ENCODE results near the gene SETDB1. TPM values are rescaled to one million over a fixed set of nuclear protein-coding genes. Genes with fewer than 3 reads are reported as not detected.

Gene SETDB1
- polyA plus RNA-seq, 1 experiment: 26.2 TPM

- DNase-seq (ENCODE audit: low read depth): no peak
- CTCF ChIA-PET: interaction anchor here (1.8 kb wide), 1 partner anchor 20 kb away, joined by 8 read pairs; no protein-coding TSS in a partner anchor
- TF ChIP-seq CTCF (IDR thresholded peaks at IDR 0.05; ENCODE audit: insufficient read depth, low read depth, low read length): no peak
- H3K4me3 ChIP-seq (ENCODE audit: low read depth, low read length): no peak overlapping the region
- POLR2A ChIA-PET: no interaction called here
- no peaks in the 10 kb centered on the region for H3K27me3 ChIP-seq (ENCODE audit: control insufficient read depth, insufficient read depth, low read length)
- H3K36me3 ChIP-seq (ENCODE audit: control insufficient read depth, insufficient read depth, low read length): no peaks in the 10 kb centered on the region
Observed at GRCh38 chr1:150902751-150903150, 23.4 kb upstream of the SETDB1 start.

GRCh38 chr1:150905301-150905700 lies 20.9 kb upstream of the SETDB1 start:
- Histone ChIP-seq H3K27me3 (ENCODE audit: control insufficient read depth, insufficient read depth, low read length) (no peaks in the 10 kb centered on the region), H3K4me3 (ENCODE audit: low read depth, low read length) (no peak overlapping the region), H3K36me3 (ENCODE audit: control insufficient read depth, insufficient read depth, low read length) (no peaks in the 10 kb centered on the region)
- no peak for DNase-seq (ENCODE audit: low read depth)
- ChIA-PET CTCF (no interaction called here), POLR2A (no interaction called here)
- TF ChIP-seq CTCF (IDR thresholded peaks at IDR 0.05; ENCODE audit: insufficient read depth, low read depth, low read length): no peak

DNA sequence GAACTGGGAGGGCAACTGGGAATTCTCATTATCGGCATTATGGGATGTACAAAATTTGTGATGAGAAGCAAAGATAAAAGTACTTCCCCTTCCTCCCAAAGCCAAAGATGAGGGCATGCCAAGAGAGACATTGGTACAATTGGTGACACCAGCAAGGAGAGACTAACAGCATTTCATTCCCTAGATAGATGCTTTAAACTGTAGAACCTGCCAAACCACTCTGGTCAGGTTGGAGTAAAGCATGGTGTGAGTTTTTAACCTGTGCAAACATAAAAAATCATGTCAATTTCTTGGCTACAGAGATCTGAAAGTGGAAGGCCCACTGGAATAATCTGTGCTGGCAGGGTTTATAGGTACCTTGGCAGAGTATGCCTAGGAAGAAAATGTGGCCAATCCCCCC lies 19.8 kb upstream of the SETDB1 start:
- H3K36me3 ChIP-seq (ENCODE audit: control insufficient read depth, insufficient read depth, low read length): no peaks in the 10 kb centered on the region
- POLR2A ChIA-PET: no interaction called here
- H3K4me3 ChIP-seq (ENCODE audit: low read depth, low read length): no peak overlapping the region
- CTCF ChIA-PET: interaction anchor here (1.1 kb wide), 1 partner anchor 20 kb away, joined by 4 read pairs; the partner anchor contains the start of gene SETDB1
- TF ChIP-seq CTCF (IDR thresholded peaks at IDR 0.05; ENCODE audit: insufficient read depth, low read depth, low read length): no peak
- no peaks in the 10 kb centered on the region for H3K27me3 ChIP-seq (ENCODE audit: control insufficient read depth, insufficient read depth, low read length)
- no peak for DNase-seq (ENCODE audit: low read depth)

GRCh38 chr1:150906813-150907212 lies 19.4 kb upstream of the SETDB1 start:
- H3K36me3 ChIP-seq (ENCODE audit: control insufficient read depth, insufficient read depth, low read length): no peaks in the 10 kb centered on the region
- ChIA-PET CTCF (interaction anchor here (1.1 kb wide), 1 partner anchor 19 kb away, joined by 4 read pairs; the partner anchor contains the start of gene SETDB1), POLR2A (no interaction called here)
- no peak for TF ChIP-seq CTCF (IDR thresholded peaks at IDR 0.05; ENCODE audit: insufficient read depth, low read depth, low read length)
- no peak for DNase-seq (ENCODE audit: low read depth)
- H3K4me3 ChIP-seq (ENCODE audit: low read depth, low read length): no peak overlapping the region
- H3K27me3 ChIP-seq (ENCODE audit: control insufficient read depth, insufficient read depth, low read length): no peaks in the 10 kb centered on the region

- ChIA-PET CTCF (no interaction called here), POLR2A (no interaction called here)
- no peak for TF ChIP-seq CTCF (IDR thresholded peaks at IDR 0.05; ENCODE audit: insufficient read depth, low read depth, low read length)
Observed at GRCh38 chr1:150909585-150910180, 16.5 kb upstream of the SETDB1 start.

More at GRCh38 chr1:150909585-150910180, 16.5 kb upstream of the SETDB1 start:
- DNase-seq (ENCODE audit: low read depth): no peak
- Histone ChIP-seq H3K4me3 (ENCODE audit: low read depth, low read length) (no peak overlapping the region), H3K27me3 (ENCODE audit: control insufficient read depth, insufficient read depth, low read length) (no peaks in the 10 kb centered on the region), H3K36me3 (ENCODE audit: control insufficient read depth, insufficient read depth, low read length) (no peaks in the 10 kb centered on the region)

All from BJ (cell line).